OCI-LY1 (cell line): ENCODE measurements around the gene MFAP3L.

Experiments used
- H2AFZ ChIP-seq: fragments of 200-600 bp; sonication (generic), shearing (Covaris generic); 2 replicates; pipeline ENCODE4 v1.6.0; 2014; ENCODE audit warnings: antibody characterized with exemption, mild to moderate bottlenecking, low read length
- H3F3A ChIP-seq: fragments of 200-600 bp; sonication (generic), shearing (Covaris generic); 2 replicates; pipeline ENCODE4 v1.6.0; 2014; ENCODE audit warnings: mild to moderate bottlenecking, antibody characterized with exemption, low read length, moderate library complexity; ENCODE audit not compliant: insufficient read depth
- H3K27ac ChIP-seq: fragments of 200-600 bp; sonication (generic); 2 replicates; pipeline ENCODE4 v1.5.1; 2014; ENCODE audit warnings: low read length, mixed run types, mild to moderate bottlenecking, low read depth; ENCODE audit not compliant: poor library complexity, severe bottlenecking
- H3K27me3 ChIP-seq: fragments of 200-600 bp; sonication (generic); 2 replicates; pipeline ENCODE4 v1.6.0; 2014; ENCODE audit warnings: antibody characterized with exemption, mild to moderate bottlenecking, low read length, moderate library complexity; ENCODE audit not compliant: insufficient read depth
- H3K36me3 ChIP-seq: fragments of 200-600 bp; sonication (generic); 2 replicates; pipeline ENCODE4 v1.6.1; 2014; ENCODE audit warnings: mild to moderate bottlenecking, antibody characterized with exemption, low read length, moderate library complexity, mixed read lengths; ENCODE audit not compliant: insufficient read depth
- H3K4me1 ChIP-seq: fragments of 200-600 bp; sonication (generic); 2 replicates; pipeline ENCODE4 v1.5.1; 2014; ENCODE audit warnings: mild to moderate bottlenecking, low read length, moderate library complexity; ENCODE audit not compliant: insufficient read depth, severe bottlenecking
- H3K4me2 ChIP-seq: fragments of 200-600 bp; sonication (generic), shearing (Covaris generic); 2 replicates; pipeline ENCODE4 v1.6.1; 2014; ENCODE audit warnings: low read length
- H3K4me3 ChIP-seq: fragments of 200-600 bp; sonication (generic); 2 replicates; pipeline ENCODE4 v1.5.1; 2014; ENCODE audit warnings: low read length, low read depth, mild to moderate bottlenecking, mixed read lengths; ENCODE audit not compliant: poor library complexity, severe bottlenecking
- H3K79me2 ChIP-seq: fragments of 200-600 bp; shearing (Covaris generic); 2 replicates; pipeline ENCODE4 v1.6.1; 2016; ENCODE audit warnings: mixed run types, low read length, mixed read lengths; ENCODE audit not compliant: insufficient read depth
- H3K9ac ChIP-seq: fragments of 200-600 bp; sonication (generic), shearing (Covaris generic); 2 replicates; pipeline ENCODE4 v1.6.1; 2014; ENCODE audit warnings: mild to moderate bottlenecking, low read length, mixed read lengths
- H3K9me2 ChIP-seq: fragments of 200-600 bp; sonication (generic), shearing (Covaris generic); 2 replicates; pipeline ENCODE4 v1.6.1; 2014; ENCODE audit warnings: low read depth, mild to moderate bottlenecking, low read length, mixed read lengths
- H3K9me3 ChIP-seq: fragments of 200-600 bp; shearing (Covaris generic); 2 replicates; pipeline ENCODE4 v1.6.1; 2014; ENCODE audit warnings: low read length, mixed read lengths
- H4K20me1 ChIP-seq: fragments of 200-600 bp; sonication (generic), shearing (Covaris generic); 2 replicates; pipeline ENCODE4 v1.6.0; 2016; ENCODE audit warnings: mild to moderate bottlenecking, low read length; ENCODE audit not compliant: insufficient read depth
- EZH2 ChIP-seq: fragments of 200-600 bp; sonication (generic), shearing (Covaris generic); IDR thresholded peaks from 2 replicates; pipeline ENCODE4 v1.8.0; 2017; ENCODE audit warnings: borderline replicate concordance, mixed run types, mild to moderate bottlenecking, antibody characterized with exemption, low read length, moderate library complexity, mixed read lengths
- TF ChIP-seq, protein P1 (sequence below): fragments of 200-600 bp; sonication (generic), shearing (Covaris generic); IDR thresholded peaks from 2 replicates; pipeline ENCODE4 v1.5.1; 2017; ENCODE audit warnings: mild to moderate bottlenecking, antibody characterized with exemption, low read length, moderate library complexity, mixed read lengths

Gene MFAP3L

DNA sequence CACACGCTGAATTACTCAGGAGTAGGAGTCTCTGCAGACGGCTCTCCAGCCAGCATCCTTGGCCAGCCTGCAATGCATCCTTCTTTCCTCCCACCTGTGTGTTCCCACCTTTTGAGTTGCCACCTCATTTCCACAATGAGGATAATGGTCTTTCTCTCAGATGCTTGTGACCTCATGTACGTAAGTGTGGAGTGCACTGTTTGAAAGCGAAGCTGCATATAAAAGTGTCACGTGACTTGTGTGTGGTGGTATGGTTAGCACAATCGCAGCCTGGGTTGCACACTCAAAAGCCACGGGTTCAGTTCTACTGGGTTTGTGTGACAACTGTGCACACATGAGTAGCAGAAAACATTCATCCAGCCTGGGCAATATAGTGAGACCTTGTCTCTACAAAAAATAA is 12.0 kb upstream of the MFAP3L start:
- H3K79me2 ChIP-seq: no peaks in the 10 kb centered on the region
- no peak overlapping the region for H3K9ac ChIP-seq
- no peak overlapping the region for H3K4me2 ChIP-seq
- no peaks in the 10 kb centered on the region for H3F3A ChIP-seq
- no peak overlapping the region for H3K27ac ChIP-seq
- H2AFZ ChIP-seq: no peak overlapping the region
- no peak for TF ChIP-seq EZH2
- TF ChIP-seq, protein P1, sequence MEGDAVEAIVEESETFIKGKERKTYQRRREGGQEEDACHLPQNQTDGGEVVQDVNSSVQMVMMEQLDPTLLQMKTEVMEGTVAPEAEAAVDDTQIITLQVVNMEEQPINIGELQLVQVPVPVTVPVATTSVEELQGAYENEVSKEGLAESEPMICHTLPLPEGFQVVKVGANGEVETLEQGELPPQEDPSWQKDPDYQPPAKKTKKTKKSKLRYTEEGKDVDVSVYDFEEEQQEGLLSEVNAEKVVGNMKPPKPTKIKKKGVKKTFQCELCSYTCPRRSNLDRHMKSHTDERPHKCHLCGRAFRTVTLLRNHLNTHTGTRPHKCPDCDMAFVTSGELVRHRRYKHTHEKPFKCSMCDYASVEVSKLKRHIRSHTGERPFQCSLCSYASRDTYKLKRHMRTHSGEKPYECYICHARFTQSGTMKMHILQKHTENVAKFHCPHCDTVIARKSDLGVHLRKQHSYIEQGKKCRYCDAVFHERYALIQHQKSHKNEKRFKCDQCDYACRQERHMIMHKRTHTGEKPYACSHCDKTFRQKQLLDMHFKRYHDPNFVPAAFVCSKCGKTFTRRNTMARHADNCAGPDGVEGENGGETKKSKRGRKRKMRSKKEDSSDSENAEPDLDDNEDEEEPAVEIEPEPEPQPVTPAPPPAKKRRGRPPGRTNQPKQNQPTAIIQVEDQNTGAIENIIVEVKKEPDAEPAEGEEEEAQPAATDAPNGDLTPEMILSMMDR: no peak
- no peaks in the 10 kb centered on the region for H3K9me2 ChIP-seq
- H3K4me3 ChIP-seq: no peak overlapping the region
- H3K36me3 ChIP-seq: no peaks in the 10 kb centered on the region
- no peaks in the 10 kb centered on the region for H3K27me3 ChIP-seq
- no peaks in the 10 kb centered on the region for H4K20me1 ChIP-seq
- H3K4me1 ChIP-seq: no peaks in the 10 kb centered on the region
- no peaks in the 10 kb centered on the region for H3K9me3 ChIP-seq

DNA sequence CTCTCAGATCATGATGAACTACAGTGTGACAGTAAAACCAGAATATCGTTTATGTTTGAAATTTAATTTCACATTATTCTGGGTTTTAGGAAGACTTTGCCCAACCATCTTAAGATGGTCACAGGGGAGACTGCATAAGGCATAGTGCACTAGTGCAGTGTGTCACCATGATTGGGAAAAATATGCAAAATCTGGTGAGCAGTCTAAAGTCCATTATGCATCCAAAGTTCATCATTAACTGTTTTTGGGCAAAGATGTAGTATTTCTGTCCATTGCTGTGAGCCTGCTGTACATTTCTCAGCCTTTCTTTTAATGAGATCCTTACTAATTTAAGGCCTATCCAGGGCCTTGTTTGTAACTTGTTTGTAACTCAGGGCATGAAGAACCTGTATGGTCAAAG is 11.3 kb upstream of the MFAP3L start:
- H3K4me3 ChIP-seq: no peak overlapping the region
- H2AFZ ChIP-seq: no peak overlapping the region
- no peaks in the 10 kb centered on the region for H3F3A ChIP-seq
- no peaks in the 10 kb centered on the region for H3K79me2 ChIP-seq
- H3K27ac ChIP-seq: no peak overlapping the region
- H3K9me3 ChIP-seq: no peaks in the 10 kb centered on the region
- no peak for TF ChIP-seq EZH2
- TF ChIP-seq, protein P1: no peak
- no peaks in the 10 kb centered on the region for H3K4me1 ChIP-seq
- H3K9me2 ChIP-seq: no peaks in the 10 kb centered on the region
- H3K4me2 ChIP-seq: no peak overlapping the region
- H3K36me3 ChIP-seq: no peaks in the 10 kb centered on the region
- no peak overlapping the region for H3K9ac ChIP-seq
- H3K27me3 ChIP-seq: no peaks in the 10 kb centered on the region
- H4K20me1 ChIP-seq: no peaks in the 10 kb centered on the region

- Histone ChIP-seq H3K4me1 (no peaks in the 10 kb centered on the region), H3F3A (no peaks in the 10 kb centered on the region), H4K20me1 (no peaks in the 10 kb centered on the region), H3K9me2 (no peaks in the 10 kb centered on the region), H3K4me2 (no peak overlapping the region), H3K9me3 (no peaks in the 10 kb centered on the region), H3K4me3 (no peak overlapping the region), H3K27ac (no peak overlapping the region), H3K36me3 (no peaks in the 10 kb centered on the region), H3K27me3 (no peaks in the 10 kb centered on the region), H3K9ac (no peak overlapping the region), H2AFZ (no peak overlapping the region), H3K79me2 (no peaks in the 10 kb centered on the region)
- TF ChIP-seq, protein P1: no peak
- TF ChIP-seq EZH2: no peak
These were observed 9.7 kb upstream of the MFAP3L start for GRCh38 chr4:170035845-170036244.
